PFSK-1 (cell line): Measurements from ENCODE around the gene BCAR3.

Experiments
- FOXP2 ChIP-seq: optimal IDR thresholded peaks from 2 replicates; pipeline ENCODE3; 2011; ENCODE audit warnings: borderline replicate concordance, control low read depth, inconsistent platforms; ENCODE audit not compliant: insufficient read depth; ENCODE audit errors: extremely low read length, extremely low read depth
- POLR2AphosphoS5 ChIP-seq: IDR thresholded peaks from 2 replicates; pipeline ENCODE4 v1.6.1; 2012; ENCODE audit warnings: low read depth, mild to moderate bottlenecking, control low read depth, low read length, moderate library complexity
- SIN3A ChIP-seq: IDR thresholded peaks from 2 replicates; pipeline ENCODE4 v1.6.1; 2012; ENCODE audit warnings: mild to moderate bottlenecking, low read length, moderate library complexity, borderline replicate concordance; ENCODE audit not compliant: insufficient read depth
- TAF1 ChIP-seq: IDR thresholded peaks from 2 replicates; pipeline ENCODE4 v1.6.1; 2012; ENCODE audit warnings: low read length, control low read depth, borderline replicate concordance; ENCODE audit not compliant: insufficient read depth
- TF ChIP-seq, protein P1 (sequence below), 2 experiments: IDR thresholded peaks; 2 replicates each; pipeline versions ENCODE4 v1.6.1 to v1.8.0; 2011 to 2012; ENCODE audit warnings: low read depth in 2 of 2, low read length in 2 of 2, control low read depth in 1 of 2, inconsistent platforms in 1 of 2, mild to moderate bottlenecking in 1 of 2, moderate library complexity in 1 of 2; ENCODE audit not compliant: insufficient read depth in 1 of 2

The BCAR3 gene

DNA sequence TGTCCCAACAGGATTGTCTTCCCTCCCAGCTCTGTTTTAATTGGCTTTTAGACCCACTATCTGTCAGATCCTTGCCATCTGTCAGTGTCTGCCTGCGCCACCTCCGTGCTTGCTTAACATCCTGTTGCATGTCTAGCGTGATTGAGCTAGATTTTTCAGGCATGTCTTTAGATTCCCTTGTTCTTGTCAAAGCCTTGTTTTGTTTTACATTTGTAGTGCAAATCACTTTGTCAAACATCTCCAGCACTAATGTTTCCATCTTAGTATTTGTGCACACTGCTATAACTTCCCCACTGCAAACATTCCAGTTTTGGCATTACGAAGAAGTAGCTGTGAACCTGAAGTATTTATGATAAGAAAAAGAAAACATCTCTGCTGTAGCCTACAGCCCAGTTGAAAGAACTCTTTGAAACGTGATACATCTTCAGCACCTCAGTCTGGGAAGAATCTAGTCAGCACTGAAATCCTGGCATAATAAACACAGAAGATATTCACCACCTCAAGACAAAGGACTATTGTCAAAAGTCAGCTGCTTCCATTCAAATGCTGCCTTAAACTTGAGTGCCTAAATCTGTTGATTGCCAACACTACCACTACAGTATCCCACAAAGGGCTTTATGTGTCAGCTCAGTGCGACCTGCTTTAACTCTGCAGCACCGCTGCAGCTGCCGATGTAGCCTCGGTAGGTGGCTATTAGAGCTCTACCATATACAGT, 128.7 kb downstream of the BCAR3 start:
- TF ChIP-seq FOXP2 (peak; percentile 63), POLR2AphosphoS5 (no peak), SIN3A (peak; percentile 96; the same call in 1 of the 2 replicates), TAF1 (no peak)
- TF ChIP-seq, protein P1, sequence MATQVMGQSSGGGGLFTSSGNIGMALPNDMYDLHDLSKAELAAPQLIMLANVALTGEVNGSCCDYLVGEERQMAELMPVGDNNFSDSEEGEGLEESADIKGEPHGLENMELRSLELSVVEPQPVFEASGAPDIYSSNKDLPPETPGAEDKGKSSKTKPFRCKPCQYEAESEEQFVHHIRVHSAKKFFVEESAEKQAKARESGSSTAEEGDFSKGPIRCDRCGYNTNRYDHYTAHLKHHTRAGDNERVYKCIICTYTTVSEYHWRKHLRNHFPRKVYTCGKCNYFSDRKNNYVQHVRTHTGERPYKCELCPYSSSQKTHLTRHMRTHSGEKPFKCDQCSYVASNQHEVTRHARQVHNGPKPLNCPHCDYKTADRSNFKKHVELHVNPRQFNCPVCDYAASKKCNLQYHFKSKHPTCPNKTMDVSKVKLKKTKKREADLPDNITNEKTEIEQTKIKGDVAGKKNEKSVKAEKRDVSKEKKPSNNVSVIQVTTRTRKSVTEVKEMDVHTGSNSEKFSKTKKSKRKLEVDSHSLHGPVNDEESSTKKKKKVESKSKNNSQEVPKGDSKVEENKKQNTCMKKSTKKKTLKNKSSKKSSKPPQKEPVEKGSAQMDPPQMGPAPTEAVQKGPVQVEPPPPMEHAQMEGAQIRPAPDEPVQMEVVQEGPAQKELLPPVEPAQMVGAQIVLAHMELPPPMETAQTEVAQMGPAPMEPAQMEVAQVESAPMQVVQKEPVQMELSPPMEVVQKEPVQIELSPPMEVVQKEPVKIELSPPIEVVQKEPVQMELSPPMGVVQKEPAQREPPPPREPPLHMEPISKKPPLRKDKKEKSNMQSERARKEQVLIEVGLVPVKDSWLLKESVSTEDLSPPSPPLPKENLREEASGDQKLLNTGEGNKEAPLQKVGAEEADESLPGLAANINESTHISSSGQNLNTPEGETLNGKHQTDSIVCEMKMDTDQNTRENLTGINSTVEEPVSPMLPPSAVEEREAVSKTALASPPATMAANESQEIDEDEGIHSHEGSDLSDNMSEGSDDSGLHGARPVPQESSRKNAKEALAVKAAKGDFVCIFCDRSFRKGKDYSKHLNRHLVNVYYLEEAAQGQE (IDR thresholded peaks at IDR 0.05; ENCODE audit: insufficient read depth in 1 of 2, low read depth in 2 of 2, low read length in 2 of 2): 0 out of 4 replicates have a peak, but pooled peaks of 1 of the 2 experiments have one; percentile 41

DNA sequence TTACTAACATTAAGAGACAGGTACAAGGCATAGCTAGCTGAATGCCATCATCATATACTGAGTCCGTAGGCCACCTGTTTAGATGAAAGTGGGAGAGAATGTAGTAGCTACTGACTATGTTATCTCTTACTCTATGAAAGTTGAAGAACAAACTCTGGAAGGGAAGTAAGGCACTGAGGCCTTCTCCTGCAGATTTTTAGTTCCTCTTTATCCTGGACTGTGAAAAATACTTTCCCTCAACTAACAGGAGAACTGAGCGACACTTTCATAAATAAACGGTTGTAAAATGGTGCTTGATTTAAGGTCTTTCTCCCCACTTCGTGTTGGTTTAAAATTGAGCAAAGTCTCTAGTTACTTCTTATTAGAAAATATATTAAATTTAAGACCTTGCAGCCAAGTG, 131.8 kb downstream of the BCAR3 start:
- TF ChIP-seq FOXP2 (no peak), SIN3A (no peak)
- TF ChIP-seq, protein P1 (IDR thresholded peaks at IDR 0.05; ENCODE audit: insufficient read depth in 1 of 2, low read depth in 2 of 2, low read length in 2 of 2): no peak

DNA sequence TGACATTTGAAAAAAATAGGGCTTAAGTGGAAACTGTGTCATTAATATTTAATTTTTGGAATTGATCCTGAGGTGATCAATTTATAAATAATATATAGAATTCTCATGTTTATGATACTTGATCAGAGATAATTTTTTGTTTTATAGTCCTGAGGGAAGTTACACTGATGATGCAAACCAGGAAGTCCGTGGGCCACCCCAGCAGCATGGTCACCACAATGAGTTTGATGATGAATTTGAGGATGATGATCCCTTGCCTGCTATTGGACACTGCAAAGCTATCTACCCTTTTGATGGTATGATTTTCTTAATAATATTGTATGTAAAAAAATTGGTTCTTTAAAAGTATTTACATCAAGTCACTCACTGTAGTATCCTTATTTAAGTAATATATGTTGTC, 132.5 kb downstream of the BCAR3 start:
- no peak for TF ChIP-seq SIN3A
- no peak for TF ChIP-seq POLR2AphosphoS5

DNA sequence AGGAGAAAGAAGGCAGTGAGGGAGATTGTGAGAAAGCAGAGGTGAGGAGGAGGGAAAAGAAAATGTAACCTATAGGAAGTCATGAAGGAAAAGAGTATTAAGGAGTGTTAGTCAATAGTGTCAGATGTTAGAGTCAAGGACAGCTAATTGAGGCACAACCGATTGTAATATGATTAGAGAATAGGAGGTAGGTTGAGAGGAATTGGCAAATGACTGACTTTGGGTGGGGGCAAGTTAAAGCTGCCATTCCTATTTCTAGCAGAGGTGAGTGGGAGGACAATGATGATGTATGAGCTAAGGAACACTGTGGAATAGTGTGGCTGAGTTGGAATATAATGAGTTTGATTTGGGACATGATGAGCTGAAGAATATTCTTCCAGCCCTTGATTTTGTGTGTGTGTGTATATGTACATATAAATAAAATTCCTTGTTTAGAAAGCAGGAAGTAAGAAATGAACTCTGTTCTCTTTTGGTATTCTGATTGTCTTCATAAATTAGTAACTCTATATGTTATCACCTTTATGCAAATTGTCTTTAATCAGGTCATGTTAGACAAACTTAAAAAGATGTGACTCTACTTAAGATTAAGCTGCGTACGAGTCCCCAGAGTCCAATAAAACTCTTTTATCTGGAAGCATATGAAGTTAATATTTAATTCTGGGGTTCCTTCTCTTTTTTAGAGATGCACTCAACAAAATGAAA, 135.3 kb downstream of the BCAR3 start:
- TF ChIP-seq FOXP2: no peak
- TF ChIP-seq SIN3A: no peak
- TF ChIP-seq, protein P1 (IDR thresholded peaks at IDR 0.05; ENCODE audit: insufficient read depth in 1 of 2, low read depth in 2 of 2, low read length in 2 of 2): no peak
- TF ChIP-seq POLR2AphosphoS5: no peak
- no peak for TF ChIP-seq TAF1

DNA sequence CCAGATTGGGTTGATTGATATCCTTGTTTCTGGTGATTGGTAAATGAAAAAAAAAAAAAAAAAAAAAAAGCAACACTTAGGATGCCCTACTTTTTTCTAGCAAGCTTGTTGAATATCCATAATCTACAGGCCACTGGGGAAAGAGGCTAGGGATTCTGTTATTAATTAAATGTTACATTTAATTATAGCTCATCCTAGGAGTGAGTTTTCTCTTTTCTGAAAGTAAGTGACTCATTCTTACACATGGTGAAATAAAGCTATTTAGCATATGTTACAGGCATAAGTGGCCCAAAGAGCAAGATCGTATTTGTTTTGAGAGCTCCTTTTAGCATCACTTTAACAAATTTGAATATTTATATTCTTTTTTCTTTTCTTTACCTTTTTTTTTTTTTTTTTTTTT, 139.2 kb downstream of the BCAR3 start:
- TF ChIP-seq TAF1 (no peak), POLR2AphosphoS5 (no peak), FOXP2 (no peak), SIN3A (no peak)
- TF ChIP-seq, protein P1 (IDR thresholded peaks at IDR 0.05; ENCODE audit: insufficient read depth in 1 of 2, low read depth in 2 of 2, low read length in 2 of 2): no peak
